Neuronal stem cell (in vitro differentiated cells): ENCODE measurements around the gene VPS39.

Experiments used
- DNase-seq: peaks from one replicate; pipeline ENCODE4 v3.0.0-alpha.2; 2013; ENCODE audit warnings: low spot score
- H2AFZ ChIP-seq: one replicate; pipeline ENCODE4 v1.6.1; 2013; ENCODE audit warnings: mild to moderate bottlenecking, low read length, inconsistent platforms
- H2AK5ac ChIP-seq: 2 replicates; pipeline ENCODE4 v1.6.1; 2013; ENCODE audit warnings: low read depth, mild to moderate bottlenecking, inconsistent platforms, low read length, moderate library complexity, mixed read lengths
- H2BK120ac ChIP-seq: 2 replicates; pipeline ENCODE4 v1.6.1; 2013; ENCODE audit warnings: low read depth, mild to moderate bottlenecking, inconsistent platforms, low read length, moderate library complexity, mixed read lengths
- H2BK12ac ChIP-seq: one replicate; pipeline ENCODE4 v1.6.1; 2013; ENCODE audit warnings: low read length, inconsistent platforms
- H2BK15ac ChIP-seq: 2 replicates; pipeline ENCODE4 v1.6.1; 2013; ENCODE audit warnings: mild to moderate bottlenecking, low read length, inconsistent platforms, mixed read lengths
- H2BK5ac ChIP-seq: one replicate; pipeline ENCODE4 v1.6.1; 2013; ENCODE audit warnings: inconsistent platforms, mild to moderate bottlenecking, low read length, moderate library complexity
- H3K14ac ChIP-seq: one replicate; pipeline ENCODE4 v1.6.1; 2013; ENCODE audit warnings: low read length, inconsistent platforms
- H3K18ac ChIP-seq: 2 replicates; pipeline ENCODE4 v1.6.1; 2013; ENCODE audit warnings: low read length, inconsistent platforms
- H3K23ac ChIP-seq: 2 replicates; pipeline ENCODE4 v1.6.1; 2013; ENCODE audit warnings: low read depth, mild to moderate bottlenecking, mixed read lengths, low read length, inconsistent platforms; ENCODE audit not compliant: poor library complexity
- H3K27ac ChIP-seq: replicated peaks from 3 replicates; pipeline ENCODE4 v1.5.1; 2013; ENCODE audit warnings: low read length, inconsistent platforms
- H3K27me3 ChIP-seq, 3 experiments: 2 replicates each; pipeline ENCODE4 v1.6.1; 2013; ENCODE audit warnings: low read length in 3 of 3, mild to moderate bottlenecking in 2 of 3, inconsistent platforms in 1 of 3, low read depth in 1 of 3, mixed read lengths in 1 of 3, moderate library complexity in 1 of 3; ENCODE audit not compliant: control insufficient read depth in 3 of 3, insufficient read depth in 3 of 3
- H3K36me3 ChIP-seq, 2 donors: replicated peaks in 1 of 2; 2 replicates each; pipeline ENCODE4 v1.6.1; 2013; ENCODE audit warnings: low read length in 2 of 2; ENCODE audit not compliant: control insufficient read depth in 2 of 2, insufficient read depth in 2 of 2
- H3K4ac ChIP-seq: 2 replicates; pipeline ENCODE4 v1.6.1; 2013; ENCODE audit warnings: inconsistent platforms, mild to moderate bottlenecking, low read length, moderate library complexity
- H3K4me1 ChIP-seq, 2 donors: 1 replicate in 1 of 2; 2 replicates in 1 of 2; pipeline ENCODE4 v1.6.1; 2013; ENCODE audit warnings: low read length in 2 of 2, low read depth in 1 of 2; ENCODE audit not compliant: control insufficient read depth in 2 of 2, insufficient read depth in 1 of 2
- H3K4me2 ChIP-seq: one replicate; pipeline ENCODE4 v1.6.1; 2013; ENCODE audit warnings: mild to moderate bottlenecking, low read length, inconsistent platforms; ENCODE audit not compliant: insufficient read depth, poor library complexity, severe bottlenecking
- H3K4me3 ChIP-seq, 2 donors: 2 replicates each; pipeline ENCODE4 v1.5.1; 2013; ENCODE audit warnings: low read length in 2 of 2, mild to moderate bottlenecking in 2 of 2, inconsistent platforms in 1 of 2, moderate library complexity in 1 of 2
- H3K79me1 ChIP-seq: one replicate; pipeline ENCODE4 v1.6.1; 2013; ENCODE audit warnings: low read depth, mild to moderate bottlenecking, inconsistent platforms, low read length, moderate library complexity
- H3K9ac ChIP-seq: one replicate; pipeline ENCODE4 v1.6.1; 2013; ENCODE audit warnings: mild to moderate bottlenecking, low read depth, low read length, inconsistent platforms; ENCODE audit not compliant: poor library complexity
- H3K9me3 ChIP-seq, 2 donors: replicated peaks in 1 of 2; 2 replicates each; pipeline versions ENCODE3 to v1.6.1; 2013; ENCODE audit warnings: low read length in 2 of 2, mild to moderate bottlenecking in 2 of 2, inconsistent platforms in 1 of 2, low read depth in 1 of 2, mixed read lengths in 1 of 2, moderate library complexity in 1 of 2; ENCODE audit not compliant: control insufficient read depth in 2 of 2, insufficient read depth in 1 of 2
- H4K8ac ChIP-seq: one replicate; pipeline ENCODE4 v1.6.1; 2013; ENCODE audit warnings: low read depth, mild to moderate bottlenecking, inconsistent platforms, low read length, moderate library complexity
- H4K91ac ChIP-seq: one replicate; pipeline ENCODE4 v1.6.1; 2013; ENCODE audit warnings: low read length, low read depth, mild to moderate bottlenecking, inconsistent platforms; ENCODE audit not compliant: poor library complexity
- WGBS, 2 donors: extraction: QIAGEN DNeasy Blood & Tissue Kit; methylation state at CpG; one replicate each; pipeline ENCODE4 v1.1.7; 2013; ENCODE audit warnings: missing lambda C conversion rate in 2 of 2, mixed read lengths in 1 of 2; ENCODE audit not compliant: insufficient read length in 2 of 2, insufficient replicate concordance in 1 of 2; ENCODE audit errors: extremely low coverage in 2 of 2; 5-methylcytosine and 5-hydroxymethylcytosine counted together

VPS39 gene

GRCh38 chr15:42184736-42185135, 23.4 kb downstream of the VPS39 start:
- Histone ChIP-seq H3K18ac (no peak overlapping the region), H3K4me3 (no peak overlapping the region), H3K4me2 (no peak overlapping the region), H2BK12ac (no peak overlapping the region), H2BK15ac (no peak overlapping the region), H3K27ac (no peak overlapping the region), H3K79me1 (no peaks in the 10 kb centered on the region), H3K27me3 (no peaks in the 10 kb centered on the region), H3K9ac (no peak overlapping the region), H2AK5ac (no peak overlapping the region), H3K36me3 (peaks cover 9 to 98% of the 10 kb centered on the region in 2 donors), H4K91ac (no peak overlapping the region), H3K14ac (no peak overlapping the region), H3K23ac (no peak overlapping the region), H2AFZ (no peak overlapping the region), H2BK120ac (no peak overlapping the region), H4K8ac (no peak overlapping the region), H3K4me1 (no peaks in the 10 kb centered on the region), H2BK5ac (no peak overlapping the region), H3K4ac (no peak overlapping the region), H3K9me3 (no peaks in the 10 kb centered on the region)
- WGBS, 2 donors, result no CpG with 5 or more reads among the region's 4 CpGs
- DNase-seq, result no peak

- Histone ChIP-seq H3K4me2 (no peak overlapping the region), H3K36me3 (peaks cover 9 to 96% of the 10 kb centered on the region in 2 donors), H3K9me3 (no peaks in the 10 kb centered on the region), H3K9ac (no peak overlapping the region), H2AFZ (no peak overlapping the region), H2AK5ac (no peak overlapping the region), H2BK15ac (no peak overlapping the region), H2BK5ac (no peak overlapping the region), H2BK12ac (no peak overlapping the region), H3K4me3 (no peak overlapping the region), H3K27me3 (no peaks in the 10 kb centered on the region), H3K79me1 (no peaks in the 10 kb centered on the region), H4K8ac (no peak overlapping the region), H3K23ac (no peak overlapping the region), H3K4me1 (no peaks in the 10 kb centered on the region), H4K91ac (no peak overlapping the region), H3K14ac (no peak overlapping the region), H3K27ac (no peak overlapping the region), H3K18ac (no peak overlapping the region), H2BK120ac (no peak overlapping the region), H3K4ac (no peak overlapping the region)
- no CpG with 5 or more reads among the region's 5 CpGs for WGBS, 2 donors
- no peak for DNase-seq
These were observed 23.8 kb downstream of the VPS39 start for GRCh38 chr15:42184296-42184695.

- H2AK5ac ChIP-seq, result no peak overlapping the region
- H3K4me1 ChIP-seq, result no peaks in the 10 kb centered on the region
- H3K4me3 ChIP-seq, result no peak overlapping the region
- peaks cover 11 to 94% of the 10 kb centered on the region in 2 donors for H3K36me3 ChIP-seq
- no peaks in the 10 kb centered on the region for H3K79me1 ChIP-seq
- H3K4ac ChIP-seq, result no peak overlapping the region
- no peak overlapping the region for H3K18ac ChIP-seq
- no peak overlapping the region for H2BK12ac ChIP-seq
- H2BK120ac ChIP-seq, result no peak overlapping the region
- H3K23ac ChIP-seq, result no peak overlapping the region
- no peak overlapping the region for H3K4me2 ChIP-seq
- H2AFZ ChIP-seq, result no peak overlapping the region
- no peak overlapping the region for H4K8ac ChIP-seq
- no peaks in the 10 kb centered on the region for H3K27me3 ChIP-seq
- no peak overlapping the region for H2BK5ac ChIP-seq
- H3K9me3 ChIP-seq, result no peaks in the 10 kb centered on the region
- H3K9ac ChIP-seq, result no peak overlapping the region
- no peak for DNase-seq
- H3K14ac ChIP-seq, result no peak overlapping the region
- no peak overlapping the region for H4K91ac ChIP-seq
- WGBS, 2 donors, result no CpG with 5 or more reads among the region's 6 CpGs
- H3K27ac ChIP-seq, result no peak overlapping the region
- H2BK15ac ChIP-seq, result no peak overlapping the region
These were observed 25.1 kb downstream of the VPS39 start for GRCh38 chr15:42182961-42183360.

GRCh38 chr15:42182328-42182886, 25.7 kb downstream of the VPS39 start:
- H2AK5ac ChIP-seq, result no peak overlapping the region
- no CpG with 5 or more reads among the region's 6 CpGs for WGBS, 2 donors

More at GRCh38 chr15:42182328-42182886, 25.7 kb downstream of the VPS39 start:
- Histone ChIP-seq H3K4ac (no peak overlapping the region), H2BK120ac (no peak overlapping the region), H3K27ac (no peak overlapping the region), H3K4me3 (no peak overlapping the region), H2AFZ (no peak overlapping the region), H4K91ac (no peak overlapping the region), H3K4me2 (no peak overlapping the region), H3K9me3 (no peaks in the 10 kb centered on the region), H3K79me1 (no peaks in the 10 kb centered on the region), H3K18ac (no peak overlapping the region), H2BK5ac (no peak overlapping the region), H3K27me3 (no peaks in the 10 kb centered on the region), H2BK12ac (no peak overlapping the region), H3K36me3 (peaks cover 11 to 92% of the 10 kb centered on the region in 2 donors), H3K4me1 (no peaks in the 10 kb centered on the region), H3K9ac (no peak overlapping the region), H3K14ac (no peak overlapping the region), H3K23ac (no peak overlapping the region), H2BK15ac (no peak overlapping the region), H4K8ac (no peak overlapping the region)
- DNase-seq, result no peak
